ENCODE measurements around the gene ERMP1.

GRCh38 chr9:5846501-5846921 lies 13.6 kb upstream of the ERMP1 start:
- TF ChIP-seq RXRA (IDR thresholded peaks at IDR 0.05; ENCODE audit: insufficient read depth, low read depth, low read length) (no peak), POLR2A (IDR thresholded peaks at IDR 0.05; ENCODE audit: control extremely low read depth in 1 of 2, low read depth in 2 of 2, low read length in 2 of 2) (no peak), EP300 (IDR thresholded peaks at IDR 0.05; ENCODE audit: borderline replicate concordance in 1 of 2, low read depth in 2 of 2, low read length in 2 of 2) (no peak), GTF2F1 (IDR thresholded peaks at IDR 0.05; ENCODE audit: borderline replicate concordance, low read depth, low read length) (no peak), YY1 (IDR thresholded peaks at IDR 0.05; ENCODE audit: low read depth, low read length) (no peak), CTCF (IDR thresholded peaks at IDR 0.05; ENCODE audit: control extremely low read depth in 1 of 3, insufficient read depth in 1 of 3, low read depth in 1 of 3, low read length in 3 of 3) (no peak)

All from H1 (cell line).